ENCODE data around the gene SUV39H2. TPM values are rescaled to one million over a fixed set of nuclear protein-coding genes. Genes with fewer than 3 reads are reported as not detected.

SUV39H2 gene
- polyA plus RNA-seq, 2 donors: 1.8 to 4.5 TPM

- 61 to 73% methylated on average over 2 of the region's 2 CpGs for WGBS, 2 donors
- H3K9me3 ChIP-seq (ENCODE audit: control insufficient read depth in 2 of 2, insufficient read depth in 1 of 2, low read depth in 1 of 2, low read length in 1 of 2): no peaks in the 10 kb centered on the region
- H3K4me1 ChIP-seq (ENCODE audit: control insufficient read depth in 2 of 2, insufficient read depth in 2 of 2, low read length in 1 of 2): no peaks in the 10 kb centered on the region
- no peak overlapping the region for H3K4me3 ChIP-seq (ENCODE audit: low read depth in 1 of 2, low read length in 2 of 2)
- no peak overlapping the region for H3K27ac ChIP-seq (ENCODE audit: low read depth in 2 of 2, low read length in 1 of 2)
- H3K36me3 ChIP-seq (ENCODE audit: control insufficient read depth in 2 of 2, insufficient read depth in 2 of 2, low read length in 1 of 2): peaks cover 0 to 2% of the 10 kb centered on the region in 2 donors
- H3K27me3 ChIP-seq (ENCODE audit: control insufficient read depth in 1 of 2, insufficient read depth in 2 of 2, low read length in 2 of 2): no peaks in the 10 kb centered on the region
Measured at GRCh38 chr10:14873090-14873760, 5.4 kb upstream of the SUV39H2 start.

- Histone ChIP-seq H3K4me1 (ENCODE audit: control insufficient read depth in 2 of 2, insufficient read depth in 2 of 2, low read length in 1 of 2) (no peaks in the 10 kb centered on the region), H3K4me3 (ENCODE audit: low read depth in 1 of 2, low read length in 2 of 2) (no peak overlapping the region), H3K9me3 (ENCODE audit: control insufficient read depth in 2 of 2, insufficient read depth in 1 of 2, low read depth in 1 of 2, low read length in 1 of 2) (no peaks in the 10 kb centered on the region), H3K27ac (ENCODE audit: low read depth in 2 of 2, low read length in 1 of 2) (no peak overlapping the region), H3K27me3 (ENCODE audit: control insufficient read depth in 1 of 2, insufficient read depth in 2 of 2, low read length in 2 of 2) (no peaks in the 10 kb centered on the region), H3K36me3 (ENCODE audit: control insufficient read depth in 2 of 2, insufficient read depth in 2 of 2, low read length in 1 of 2) (no peaks in the 10 kb centered on the region)
- WGBS, 2 donors: 95 to 96% methylated on average over 12 of the region's 12 CpGs
Measured at GRCh38 chr10:14875941-14876340, 2.7 kb upstream of the SUV39H2 start.

DNA sequence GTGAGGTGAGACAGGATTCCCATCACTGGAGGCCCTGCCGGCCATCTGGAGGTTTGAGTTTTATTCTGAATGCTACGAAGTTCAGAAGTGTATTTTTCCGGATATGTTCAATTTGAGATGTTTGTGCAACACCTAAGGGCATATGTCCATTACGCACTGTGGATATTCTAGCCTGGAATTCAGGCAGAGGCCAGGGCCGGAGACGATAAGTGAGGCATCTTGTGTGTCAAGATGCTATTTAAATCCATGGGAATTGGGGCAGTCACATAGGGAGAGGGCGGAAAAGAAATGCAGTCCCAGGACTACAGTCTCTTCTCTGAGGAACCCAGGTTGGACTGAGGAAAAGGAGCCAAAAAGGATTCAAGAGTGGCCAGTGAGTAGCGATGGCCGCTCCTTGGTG, 1.9 kb upstream of the SUV39H2 start:
- no peaks in the 10 kb centered on the region for H3K27me3 ChIP-seq (ENCODE audit: control insufficient read depth in 1 of 2, insufficient read depth in 2 of 2, low read length in 2 of 2)
- H3K9me3 ChIP-seq (ENCODE audit: control insufficient read depth in 2 of 2, insufficient read depth in 1 of 2, low read depth in 1 of 2, low read length in 1 of 2): no peaks in the 10 kb centered on the region
- H3K4me1 ChIP-seq (ENCODE audit: control insufficient read depth in 2 of 2, insufficient read depth in 2 of 2, low read length in 1 of 2): no peaks in the 10 kb centered on the region
- H3K36me3 ChIP-seq (ENCODE audit: control insufficient read depth in 2 of 2, insufficient read depth in 2 of 2, low read length in 1 of 2): no peaks in the 10 kb centered on the region
- peak overlapping the region in 1 of 2 donors; percentile 22 for H3K27ac ChIP-seq (ENCODE audit: low read depth in 2 of 2, low read length in 1 of 2)
- 88 to 93% methylated on average over 9 of the region's 9 CpGs for WGBS, 2 donors
- no peak overlapping the region for H3K4me3 ChIP-seq (ENCODE audit: low read depth in 1 of 2, low read length in 2 of 2)

GRCh38 chr10:14879124-14879927, 660 bp downstream of the SUV39H2 start:
- H3K36me3 ChIP-seq (ENCODE audit: control insufficient read depth in 2 of 2, insufficient read depth in 2 of 2, low read length in 1 of 2): no peaks in the 10 kb centered on the region
- peak overlapping the region; percentile 96 to 97 for H3K27ac ChIP-seq (ENCODE audit: low read depth in 2 of 2, low read length in 1 of 2)
- no peaks in the 10 kb centered on the region for H3K27me3 ChIP-seq (ENCODE audit: control insufficient read depth in 1 of 2, insufficient read depth in 2 of 2, low read length in 2 of 2)
- WGBS, 2 donors: 1% methylated on average over 55 to 60 of the region's 60 CpGs
- H3K4me3 ChIP-seq (ENCODE audit: low read depth in 1 of 2, low read length in 2 of 2): peak overlapping the region; percentile 88 to 98
- no peaks in the 10 kb centered on the region for H3K4me1 ChIP-seq (ENCODE audit: control insufficient read depth in 2 of 2, insufficient read depth in 2 of 2, low read length in 1 of 2)
- no peaks in the 10 kb centered on the region for H3K9me3 ChIP-seq (ENCODE audit: control insufficient read depth in 2 of 2, insufficient read depth in 1 of 2, low read depth in 1 of 2, low read length in 1 of 2)

GRCh38 chr10:14879928-14880193, 1.2 kb downstream of the SUV39H2 start:
- WGBS, 2 donors: 1 to 4% methylated on average over 5 of the region's 5 CpGs
- peak overlapping the region in 1 of 2 donors; percentile 88 for H3K4me3 ChIP-seq (ENCODE audit: low read depth in 1 of 2, low read length in 2 of 2)
- H3K27me3 ChIP-seq (ENCODE audit: control insufficient read depth in 1 of 2, insufficient read depth in 2 of 2, low read length in 2 of 2): no peaks in the 10 kb centered on the region
- no peaks in the 10 kb centered on the region for H3K36me3 ChIP-seq (ENCODE audit: control insufficient read depth in 2 of 2, insufficient read depth in 2 of 2, low read length in 1 of 2)
- no peaks in the 10 kb centered on the region for H3K9me3 ChIP-seq (ENCODE audit: control insufficient read depth in 2 of 2, insufficient read depth in 1 of 2, low read depth in 1 of 2, low read length in 1 of 2)
- H3K4me1 ChIP-seq (ENCODE audit: control insufficient read depth in 2 of 2, insufficient read depth in 2 of 2, low read length in 1 of 2): no peaks in the 10 kb centered on the region
- no peak overlapping the region for H3K27ac ChIP-seq (ENCODE audit: low read depth in 2 of 2, low read length in 1 of 2)

GRCh38 chr10:14880229-14880628, 1.6 kb downstream of the SUV39H2 start:
- Histone ChIP-seq H3K9me3 (ENCODE audit: control insufficient read depth in 2 of 2, insufficient read depth in 1 of 2, low read depth in 1 of 2, low read length in 1 of 2) (no peaks in the 10 kb centered on the region), H3K4me3 (ENCODE audit: low read depth in 1 of 2, low read length in 2 of 2) (peak overlapping the region in 1 of 2 donors; percentile 88), H3K27ac (ENCODE audit: low read depth in 2 of 2, low read length in 1 of 2) (no peak overlapping the region), H3K27me3 (ENCODE audit: control insufficient read depth in 1 of 2, insufficient read depth in 2 of 2, low read length in 2 of 2) (no peaks in the 10 kb centered on the region), H3K36me3 (ENCODE audit: control insufficient read depth in 2 of 2, insufficient read depth in 2 of 2, low read length in 1 of 2) (no peaks in the 10 kb centered on the region), H3K4me1 (ENCODE audit: control insufficient read depth in 2 of 2, insufficient read depth in 2 of 2, low read length in 1 of 2) (no peaks in the 10 kb centered on the region)
- WGBS, 2 donors: 52 to 58% methylated on average over 7 of the region's 7 CpGs

DNA sequence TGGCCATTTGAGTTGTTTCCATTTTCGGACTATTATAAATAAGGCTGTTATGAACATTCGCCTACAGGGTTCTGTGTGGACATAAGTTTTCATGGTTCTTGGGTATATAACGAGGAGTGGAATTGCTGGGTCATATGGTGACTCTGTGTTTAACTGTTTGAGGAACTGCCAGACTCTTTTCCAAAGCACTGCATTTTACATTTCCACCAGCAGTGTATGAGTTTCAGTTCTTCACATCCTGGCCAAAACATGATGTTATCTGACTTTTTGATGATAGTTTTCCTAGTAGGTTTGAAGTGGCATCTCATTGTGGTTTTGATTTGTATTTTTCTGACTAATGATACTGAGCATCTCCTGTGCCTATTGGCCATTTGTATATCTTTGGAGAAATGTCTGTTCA, 5.4 kb downstream of the SUV39H2 start:
- 92 to 94% methylated on average over 3 of the region's 3 CpGs for WGBS, 2 donors
- H3K4me3 ChIP-seq (ENCODE audit: low read depth in 1 of 2, low read length in 2 of 2): no peak overlapping the region
- H3K4me1 ChIP-seq (ENCODE audit: control insufficient read depth in 2 of 2, insufficient read depth in 2 of 2, low read length in 1 of 2): no peaks in the 10 kb centered on the region
- no peaks in the 10 kb centered on the region for H3K27me3 ChIP-seq (ENCODE audit: control insufficient read depth in 1 of 2, insufficient read depth in 2 of 2, low read length in 2 of 2)
- no peaks in the 10 kb centered on the region for H3K9me3 ChIP-seq (ENCODE audit: control insufficient read depth in 2 of 2, insufficient read depth in 1 of 2, low read depth in 1 of 2, low read length in 1 of 2)
- H3K27ac ChIP-seq (ENCODE audit: low read depth in 2 of 2, low read length in 1 of 2): no peak overlapping the region
- H3K36me3 ChIP-seq (ENCODE audit: control insufficient read depth in 2 of 2, insufficient read depth in 2 of 2, low read length in 1 of 2): no peaks in the 10 kb centered on the region

DNA sequence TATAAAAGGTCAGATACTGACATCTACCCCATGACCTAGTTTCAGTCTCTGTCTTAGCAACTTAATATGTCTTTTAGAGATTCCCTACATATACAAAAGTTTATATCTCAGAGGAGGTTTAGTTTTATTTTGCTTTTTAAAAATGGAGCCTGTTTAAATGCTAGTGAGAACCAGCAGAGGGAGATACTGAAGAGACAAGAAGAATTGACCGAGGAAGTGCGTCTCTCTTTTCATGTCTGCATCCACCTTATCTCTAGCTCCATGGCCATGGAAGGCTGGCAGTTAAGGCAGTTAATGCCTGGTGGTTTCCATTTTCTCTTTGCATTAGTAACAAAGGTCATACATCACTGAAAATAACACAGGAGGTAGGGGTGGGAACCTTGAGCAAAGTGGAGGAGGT, 10.7 kb downstream of the SUV39H2 start:
- WGBS, 2 donors: 84 to 88% methylated on average over 2 of the region's 2 CpGs
- Histone ChIP-seq H3K4me1 (ENCODE audit: control insufficient read depth in 2 of 2, insufficient read depth in 2 of 2, low read length in 1 of 2) (no peaks in the 10 kb centered on the region), H3K9me3 (ENCODE audit: control insufficient read depth in 2 of 2, insufficient read depth in 1 of 2, low read depth in 1 of 2, low read length in 1 of 2) (no peaks in the 10 kb centered on the region), H3K27ac (ENCODE audit: low read depth in 2 of 2, low read length in 1 of 2) (no peak overlapping the region), H3K4me3 (ENCODE audit: low read depth in 1 of 2, low read length in 2 of 2) (no peak overlapping the region), H3K36me3 (ENCODE audit: control insufficient read depth in 2 of 2, insufficient read depth in 2 of 2, low read length in 1 of 2) (no peaks in the 10 kb centered on the region), H3K27me3 (ENCODE audit: control insufficient read depth in 1 of 2, insufficient read depth in 2 of 2, low read length in 2 of 2) (no peaks in the 10 kb centered on the region)

GRCh38 chr10:14891151-14891550, 12.5 kb downstream of the SUV39H2 start:
- no peak overlapping the region for H3K4me3 ChIP-seq (ENCODE audit: low read depth in 1 of 2, low read length in 2 of 2)
- no peaks in the 10 kb centered on the region for H3K9me3 ChIP-seq (ENCODE audit: control insufficient read depth in 2 of 2, insufficient read depth in 1 of 2, low read depth in 1 of 2, low read length in 1 of 2)
- WGBS, 2 donors: 88 to 96% methylated on average over 1 of the region's 1 CpG
- H3K27ac ChIP-seq (ENCODE audit: low read depth in 2 of 2, low read length in 1 of 2): no peak overlapping the region
- no peaks in the 10 kb centered on the region for H3K27me3 ChIP-seq (ENCODE audit: control insufficient read depth in 1 of 2, insufficient read depth in 2 of 2, low read length in 2 of 2)
- H3K4me1 ChIP-seq (ENCODE audit: control insufficient read depth in 2 of 2, insufficient read depth in 2 of 2, low read length in 1 of 2): no peaks in the 10 kb centered on the region
- H3K36me3 ChIP-seq (ENCODE audit: control insufficient read depth in 2 of 2, insufficient read depth in 2 of 2, low read length in 1 of 2): no peaks in the 10 kb centered on the region

DNA sequence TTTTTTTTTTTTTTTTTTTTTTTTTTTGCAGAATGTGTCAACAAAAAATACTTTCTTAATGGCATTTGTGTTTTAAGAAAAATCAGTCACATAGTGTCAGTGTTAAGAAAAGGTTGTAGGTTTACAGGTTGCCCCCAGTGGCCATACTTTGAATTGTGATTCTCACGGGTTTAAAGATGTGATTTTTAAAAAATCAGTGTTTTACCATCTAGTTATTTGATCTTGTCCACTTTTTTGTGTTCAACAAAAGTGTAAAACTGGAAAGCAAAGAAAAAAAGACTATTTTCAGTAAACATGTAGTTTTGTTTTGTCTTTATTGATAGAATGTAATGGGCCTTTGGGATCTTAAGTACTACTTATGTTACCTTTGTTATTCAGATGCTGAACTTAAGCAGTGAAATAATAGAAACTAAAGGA, 25.7 kb downstream of the SUV39H2 start:
- Histone ChIP-seq H3K27ac (ENCODE audit: low read depth in 2 of 2, low read length in 1 of 2) (no peak overlapping the region), H3K36me3 (ENCODE audit: control insufficient read depth in 2 of 2, insufficient read depth in 2 of 2, low read length in 1 of 2) (peaks cover 0 to 4% of the 10 kb centered on the region in 2 donors), H3K4me3 (ENCODE audit: low read depth in 1 of 2, low read length in 2 of 2) (no peak overlapping the region), H3K4me1 (ENCODE audit: control insufficient read depth in 2 of 2, insufficient read depth in 2 of 2, low read length in 1 of 2) (no peaks in the 10 kb centered on the region), H3K27me3 (ENCODE audit: control insufficient read depth in 1 of 2, insufficient read depth in 2 of 2, low read length in 2 of 2) (no peaks in the 10 kb centered on the region), H3K9me3 (ENCODE audit: control insufficient read depth in 2 of 2, insufficient read depth in 1 of 2, low read depth in 1 of 2, low read length in 1 of 2) (no peaks in the 10 kb centered on the region)
- 48 to 56% methylated on average over 1 of the region's 1 CpG for WGBS, 2 donors
